Measurements from ENCODE around the gene SCNN1B.

The SCNN1B gene

GRCh38 chr16:23279721-23280153, 22.4 kb upstream of the SCNN1B start:
- POLR2A ChIA-PET, result no interaction called here
- CTCF ChIA-PET, result interaction anchor here (2.0 kb wide), 1 partner anchor 156 kb away, joined by 9 read pairs; no protein-coding TSS in a partner anchor
- H3K9me3 ChIP-seq (ENCODE audit: control insufficient read depth, insufficient read depth, low read depth, low read length), result no peaks in the 10 kb centered on the region

DNA sequence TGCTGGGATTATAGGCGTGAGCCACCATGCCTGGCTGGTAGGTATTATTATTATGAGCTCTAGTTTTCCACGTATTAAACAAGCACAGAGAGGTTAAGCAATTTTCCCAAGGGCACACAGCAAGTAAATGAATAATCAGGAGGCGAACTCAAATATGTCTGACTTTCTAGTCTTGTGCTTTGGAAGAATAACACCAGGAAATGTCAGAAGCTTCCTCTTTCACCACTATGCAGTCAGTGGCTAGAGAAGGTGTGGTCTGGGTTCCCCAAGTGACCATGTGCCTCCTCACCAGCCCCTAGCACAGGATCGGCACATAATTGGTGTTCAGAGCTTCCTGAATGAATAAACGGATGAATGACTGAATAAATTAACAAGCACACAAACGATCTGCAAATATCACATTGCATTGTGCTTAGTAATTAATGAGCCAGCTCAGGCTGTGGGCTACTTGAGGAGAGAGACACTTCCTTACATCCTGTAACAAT, 21.6 kb upstream of the SCNN1B start:
- CTCF ChIA-PET, result interaction anchor here (0.6 to 2.0 kb wide), 3 partner anchors 20 to 155 kb away, joined by 3 to 9 read pairs (median 3); no protein-coding TSS in a partner anchor
- H3K4me1 ChIP-seq (ENCODE audit: control insufficient read depth, insufficient read depth, low read length), result peaks cover 2% of the 10 kb centered on the region; the same call in 1 of the 2 replicates
- no peak overlapping the region for H3K27ac ChIP-seq (ENCODE audit: extremely low read depth, low read depth, low read length)
- POLR2A ChIA-PET, result no interaction called here
- 0 out of 2 replicates have a peak, but pooled peaks have one; percentile 46 for TF ChIP-seq ZNF768 (tag by site-specific recombination; IDR thresholded peaks at IDR 0.05)
- no peak for TF ChIP-seq ZSCAN23 (tag by site-specific recombination; IDR thresholded peaks at IDR 0.05)
- H3K4me3 ChIP-seq (ENCODE audit: low read depth, low read length), result no peak overlapping the region
- no peaks in the 10 kb centered on the region for H3K36me3 ChIP-seq (ENCODE audit: control insufficient read depth in 2 of 2, insufficient read depth in 1 of 2, low read length in 2 of 2)
- no peaks in the 10 kb centered on the region for H3K9me3 ChIP-seq (ENCODE audit: control insufficient read depth, insufficient read depth, low read depth, low read length)

More at GRCh38 chr16:23279721-23280153, 22.4 kb upstream of the SCNN1B start:
- no peaks in the 10 kb centered on the region for H3K36me3 ChIP-seq (ENCODE audit: control insufficient read depth in 2 of 2, insufficient read depth in 1 of 2, low read length in 2 of 2)
- no peak overlapping the region for H3K27ac ChIP-seq (ENCODE audit: extremely low read depth, low read depth, low read length)
- peak; percentile 68 for TF ChIP-seq ZXDB (tag by site-specific recombination; IDR thresholded peaks at IDR 0.05)
- peak; percentile 38; the same call in 1 of the 2 replicates for TF ChIP-seq ZNF600 (tag by site-specific recombination; IDR thresholded peaks at IDR 0.05)
- TF ChIP-seq KLF8 (tag by site-specific recombination; IDR thresholded peaks at IDR 0.05), result no peak
- TF ChIP-seq ZBTB44 (tag by site-specific recombination; IDR thresholded peaks at IDR 0.05), result 0 out of 2 replicates have a peak, but pooled peaks have one; percentile 37
- 0 out of 2 replicates have a peak, but pooled peaks have one; percentile 31 for TF ChIP-seq ZNF561 (tag by site-specific recombination; IDR thresholded peaks at IDR 0.05; ENCODE audit: borderline replicate concordance)
- TF ChIP-seq ZBTB17 (tag by site-specific recombination; IDR thresholded peaks at IDR 0.05), result peak; percentile 88
- TF ChIP-seq ZSCAN23 (tag by site-specific recombination; IDR thresholded peaks at IDR 0.05), result no peak
- TF ChIP-seq ZNF521 (tag by site-specific recombination; IDR thresholded peaks at IDR 0.05), result no peak
- no peak for TF ChIP-seq ZNF747 (tag by site-specific recombination; IDR thresholded peaks at IDR 0.05)
- TF ChIP-seq ZIC2 (tag by site-specific recombination; IDR thresholded peaks at IDR 0.05), result peak; percentile 50
- peak; percentile 86 for TF ChIP-seq TRIM28 (IDR thresholded peaks at IDR 0.05; ENCODE audit: borderline replicate concordance, low read length)
- H3K4me1 ChIP-seq (ENCODE audit: control insufficient read depth, insufficient read depth, low read length), result peaks cover 2% of the 10 kb centered on the region; the same call in 1 of the 2 replicates
- no peak overlapping the region for H3K4me3 ChIP-seq (ENCODE audit: low read depth, low read length)

- H3K36me3 ChIP-seq (ENCODE audit: control insufficient read depth in 2 of 2, insufficient read depth in 1 of 2, low read length in 2 of 2), result no peaks in the 10 kb centered on the region
- peaks cover 2% of the 10 kb centered on the region; the same call in 1 of the 2 replicates for H3K4me1 ChIP-seq (ENCODE audit: control insufficient read depth, insufficient read depth, low read length)
- ChIA-PET POLR2A (no interaction called here), CTCF (interaction anchor here (0.7 kb wide), 1 partner anchor 152 kb away, joined by 3 read pairs; no protein-coding TSS in a partner anchor)
- no peaks in the 10 kb centered on the region for H3K9me3 ChIP-seq (ENCODE audit: control insufficient read depth, insufficient read depth, low read depth, low read length)
- TF ChIP-seq SP2 (tag by site-specific recombination; IDR thresholded peaks at IDR 0.05), result no peak
- H3K4me3 ChIP-seq (ENCODE audit: low read depth, low read length), result no peak overlapping the region
- no peak overlapping the region for H3K27ac ChIP-seq (ENCODE audit: extremely low read depth, low read depth, low read length)
Observed at GRCh38 chr16:23282568-23282967, 19.5 kb upstream of the SCNN1B start.

- peaks cover 2% of the 10 kb centered on the region; the same call in 1 of the 2 replicates for H3K4me1 ChIP-seq (ENCODE audit: control insufficient read depth, insufficient read depth, low read length)
- no peaks in the 10 kb centered on the region for H3K9me3 ChIP-seq (ENCODE audit: control insufficient read depth, insufficient read depth, low read depth, low read length)
- H3K27ac ChIP-seq (ENCODE audit: extremely low read depth, low read depth, low read length), result no peak overlapping the region
- ChIA-PET POLR2A (no interaction called here), CTCF (interaction anchor here (0.5 to 0.7 kb wide), 4 partner anchors 92 to 597 kb away, joined by 3 to 4 read pairs (median 3); no protein-coding TSS in a partner anchor)
- H3K4me3 ChIP-seq (ENCODE audit: low read depth, low read length), result no peak overlapping the region
- H3K36me3 ChIP-seq (ENCODE audit: control insufficient read depth in 2 of 2, insufficient read depth in 1 of 2, low read length in 2 of 2), result no peaks in the 10 kb centered on the region
- TF ChIP-seq PRDM1 (tag by site-specific recombination; IDR thresholded peaks at IDR 0.05) (no peak), SCRT2 (tag by site-specific recombination; IDR thresholded peaks at IDR 0.05) (0 out of 2 replicates have a peak, but pooled peaks have one; percentile 14)
Observed at GRCh38 chr16:23283571-23283970, 18.5 kb upstream of the SCNN1B start.

Data from HEK293 (cell line).